HuH-7 (cell line): ENCODE measurements around the gene PTGDR.

Experiments
- DNase-seq: peaks from one replicate; pipeline ENCODE4 v3.0.0; 2011; ENCODE audit warnings: low spot score

Gene PTGDR

DNA sequence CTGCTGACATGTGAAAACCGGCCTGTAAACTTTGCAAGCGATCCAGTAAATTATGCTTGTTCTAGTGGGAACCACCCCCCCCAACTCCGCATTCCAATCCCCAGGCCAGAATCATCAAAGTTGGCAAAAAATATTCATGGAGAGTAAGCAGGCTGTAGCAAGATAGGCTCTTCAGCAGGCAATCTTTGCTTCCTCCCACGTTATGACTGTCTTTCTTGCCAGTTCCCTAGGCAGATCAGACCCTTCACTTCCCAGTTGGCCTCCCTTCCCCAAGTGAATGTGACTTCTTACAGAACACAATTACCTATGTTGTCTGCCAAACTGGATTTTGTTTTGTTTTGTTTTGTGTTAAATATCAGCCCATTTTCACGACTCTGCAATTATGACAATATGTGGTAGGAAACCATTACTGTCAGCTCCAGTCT is 45.4 kb downstream of the PTGDR start:
- DNase-seq = no peak

DNA sequence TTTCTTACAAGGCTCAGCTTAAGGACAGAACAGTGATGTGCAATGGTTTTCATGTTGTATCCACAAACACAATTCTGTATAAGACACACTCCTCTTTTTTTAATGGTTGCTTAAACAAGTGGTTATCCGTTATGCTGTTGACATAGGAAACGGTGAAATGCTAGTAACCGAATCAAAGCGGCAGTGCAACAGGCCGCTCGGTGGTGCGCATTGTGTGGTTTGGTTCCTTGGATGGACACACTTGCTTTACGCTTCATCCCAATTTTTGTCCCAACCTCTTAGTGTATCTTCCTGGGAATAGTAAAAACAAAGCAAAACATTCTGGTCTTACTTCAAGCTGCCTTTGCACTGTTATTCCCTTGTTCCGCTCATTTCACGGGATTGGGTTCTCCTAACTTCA is 46.0 kb downstream of the PTGDR start:
- no peak for DNase-seq

DNA sequence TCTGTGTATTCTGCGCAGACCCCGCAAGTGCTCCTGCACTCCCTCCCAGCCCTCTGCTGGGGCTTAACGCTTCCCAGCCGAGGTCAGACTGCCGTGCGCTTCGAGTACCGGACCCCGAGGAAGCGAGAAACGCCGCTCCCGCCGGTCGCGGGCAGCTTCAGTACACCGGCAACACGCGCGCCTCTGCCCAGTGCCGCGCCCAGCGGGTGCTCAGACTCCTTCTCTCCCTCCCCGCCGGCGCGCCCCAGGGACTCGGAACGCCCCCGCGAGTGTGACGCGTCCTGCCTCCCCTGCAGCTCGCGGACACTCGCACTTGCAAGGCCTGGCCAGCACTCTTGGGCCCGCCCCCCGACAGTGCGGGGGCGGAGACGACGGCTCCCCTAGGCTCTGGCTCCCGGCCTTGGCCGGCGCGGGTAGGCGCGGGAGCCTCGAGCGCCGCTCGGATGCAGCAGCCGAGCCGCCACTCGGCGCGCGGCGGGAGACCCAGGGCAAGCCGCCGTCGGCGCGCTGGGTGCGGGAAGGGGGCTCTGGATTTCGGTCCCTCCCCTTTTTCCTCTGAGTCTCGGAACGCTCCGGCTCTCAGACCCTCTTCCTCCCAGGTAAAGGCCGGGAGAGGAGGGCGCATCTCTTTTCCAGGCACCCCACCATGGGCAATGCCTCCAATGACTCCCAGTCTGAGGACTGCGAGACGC is 46.6 kb downstream of the PTGDR start, which contains the start of gene PTGER2:
PTGER2 (plus strand) TSS at position 410 of the 692 bp plus-strand sequence; CDS start at position 647, 237 bp downstream.
- DNase-seq = peak; percentile 35

DNA sequence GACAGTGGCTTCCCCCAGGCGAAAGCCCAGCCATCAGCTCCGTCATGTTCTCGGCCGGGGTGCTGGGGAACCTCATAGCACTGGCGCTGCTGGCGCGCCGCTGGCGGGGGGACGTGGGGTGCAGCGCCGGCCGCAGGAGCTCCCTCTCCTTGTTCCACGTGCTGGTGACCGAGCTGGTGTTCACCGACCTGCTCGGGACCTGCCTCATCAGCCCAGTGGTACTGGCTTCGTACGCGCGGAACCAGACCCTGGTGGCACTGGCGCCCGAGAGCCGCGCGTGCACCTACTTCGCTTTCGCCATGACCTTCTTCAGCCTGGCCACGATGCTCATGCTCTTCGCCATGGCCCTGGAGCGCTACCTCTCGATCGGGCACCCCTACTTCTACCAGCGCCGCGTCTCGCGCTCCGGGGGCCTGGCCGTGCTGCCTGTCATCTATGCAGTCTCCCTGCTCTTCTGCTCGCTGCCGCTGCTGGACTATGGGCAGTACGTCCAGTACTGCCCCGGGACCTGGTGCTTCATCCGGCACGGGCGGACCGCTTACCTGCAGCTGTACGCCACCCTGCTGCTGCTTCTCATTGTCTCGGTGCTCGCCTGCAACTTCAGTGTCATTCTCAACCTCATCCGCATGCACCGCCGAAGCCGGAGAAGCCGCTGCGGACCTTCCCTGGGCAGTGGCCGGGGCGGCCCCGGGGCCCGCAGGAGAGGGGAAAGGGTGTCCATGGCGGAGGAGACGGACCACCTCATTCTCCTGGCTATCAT is 47.3 kb downstream of the PTGDR start:
- no peak for DNase-seq

DNA sequence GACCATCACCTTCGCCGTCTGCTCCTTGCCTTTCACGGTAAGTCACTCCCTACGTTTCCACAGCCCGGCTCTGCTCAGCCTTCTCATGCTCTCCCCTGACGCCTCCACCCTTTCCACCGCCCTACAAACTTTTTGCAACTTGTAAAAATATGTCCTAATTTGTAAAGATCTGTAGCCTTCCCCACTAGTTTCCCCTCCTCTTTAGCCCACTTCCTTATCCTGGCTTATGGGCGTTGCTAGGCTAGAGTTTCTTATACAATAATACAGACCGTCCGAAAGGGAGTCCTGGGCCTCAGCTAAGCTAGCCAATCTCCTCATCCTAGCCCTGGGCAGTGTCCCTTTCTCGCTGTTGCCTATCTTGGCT is 47.8 kb downstream of the PTGDR start:
- DNase-seq = no peak

DNA sequence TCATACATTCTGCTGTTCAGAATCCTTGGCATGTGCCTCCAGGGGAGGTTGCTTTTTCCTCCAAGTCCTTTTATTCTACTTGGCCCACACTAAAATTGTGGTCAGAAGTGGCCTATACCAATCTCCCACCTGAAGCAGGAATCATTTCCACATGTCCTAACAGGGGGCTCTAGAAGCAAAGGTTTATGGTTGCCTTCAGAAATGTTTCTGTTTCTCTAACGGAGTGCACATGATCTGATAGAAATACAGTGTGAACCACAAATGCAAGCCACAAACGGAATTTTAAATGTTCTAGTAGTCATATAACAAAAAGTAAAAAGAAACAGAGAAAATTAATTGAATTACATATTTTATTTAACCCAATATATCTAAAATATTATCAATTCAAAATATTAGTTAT is 50.6 kb downstream of the PTGDR start:
- DNase-seq = no peak

DNA sequence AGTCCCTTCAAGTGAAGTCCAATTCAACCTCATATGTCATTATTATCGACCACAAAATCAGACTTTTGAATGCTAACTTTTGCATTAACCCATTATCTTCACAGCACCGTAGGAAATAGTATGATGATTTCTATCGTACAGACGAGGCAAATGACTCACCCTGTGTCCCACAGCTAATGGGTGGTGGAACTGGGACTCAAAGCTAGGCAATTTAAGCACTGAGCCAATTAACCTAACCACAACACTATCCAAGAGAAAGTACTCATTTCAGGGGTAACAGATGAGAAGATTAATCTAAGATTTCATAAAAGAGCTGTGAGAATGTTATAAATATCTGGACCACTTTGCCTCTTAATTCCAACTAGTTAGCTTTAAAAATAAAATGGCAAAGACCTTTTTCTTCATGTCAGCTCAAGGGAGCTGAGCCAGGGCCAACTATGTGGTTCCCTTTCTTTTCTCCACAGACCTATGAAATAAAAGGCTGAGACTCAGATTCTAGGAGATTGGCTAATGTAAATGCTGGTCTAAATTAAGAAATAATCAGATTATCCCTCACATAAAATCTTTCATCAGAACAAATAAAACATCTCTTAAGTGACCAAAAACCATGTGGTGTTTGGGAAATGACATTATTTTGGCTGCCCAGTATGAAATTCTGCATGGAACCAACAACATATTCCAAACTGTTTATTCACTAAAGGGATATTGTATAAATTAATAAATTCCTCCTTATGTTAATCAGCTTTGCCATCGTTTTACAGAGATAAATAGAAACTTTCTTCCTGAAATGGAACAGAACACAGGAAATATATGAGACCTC is 51.5 kb downstream of the PTGDR start:
- DNase-seq = no peak

DNA sequence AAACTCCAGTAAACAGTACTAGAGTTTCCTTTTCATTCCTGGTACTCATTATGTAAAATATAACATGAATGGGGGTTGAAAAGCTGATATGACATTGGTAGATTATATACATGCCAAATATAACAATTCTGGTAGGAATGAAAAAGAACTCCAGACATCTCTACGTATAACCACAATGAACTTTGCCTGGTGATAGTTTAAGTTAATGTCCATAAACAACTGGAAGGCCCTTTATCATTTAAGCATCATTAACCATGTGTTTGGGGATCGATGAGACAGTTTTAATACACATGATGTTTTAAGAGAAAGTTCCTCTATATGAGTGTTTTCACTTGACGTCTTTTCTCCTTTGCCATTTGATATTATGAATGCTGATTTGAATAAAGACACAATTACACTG is 52.4 kb downstream of the PTGDR start:
- DNase-seq = no peak

DNA sequence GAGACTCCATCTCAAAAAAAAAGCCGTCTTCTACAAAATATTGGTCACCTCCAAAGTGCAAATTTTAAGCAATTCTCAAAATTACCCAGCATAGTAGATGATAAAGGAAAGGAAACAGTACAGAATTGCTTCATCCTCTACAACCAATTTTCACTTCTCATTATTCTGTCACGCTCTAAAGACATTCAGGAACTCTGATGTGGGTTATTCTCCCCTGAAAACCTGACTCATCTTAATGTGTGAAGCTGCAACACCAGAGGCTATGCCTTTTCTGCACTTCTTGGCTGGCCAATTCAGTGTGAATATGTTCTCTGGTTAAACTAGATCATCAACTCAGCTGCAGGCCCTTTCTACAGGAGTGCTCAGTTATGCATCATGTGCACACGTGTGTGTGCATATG is 57.6 kb downstream of the PTGDR start:
- no peak for DNase-seq

DNA sequence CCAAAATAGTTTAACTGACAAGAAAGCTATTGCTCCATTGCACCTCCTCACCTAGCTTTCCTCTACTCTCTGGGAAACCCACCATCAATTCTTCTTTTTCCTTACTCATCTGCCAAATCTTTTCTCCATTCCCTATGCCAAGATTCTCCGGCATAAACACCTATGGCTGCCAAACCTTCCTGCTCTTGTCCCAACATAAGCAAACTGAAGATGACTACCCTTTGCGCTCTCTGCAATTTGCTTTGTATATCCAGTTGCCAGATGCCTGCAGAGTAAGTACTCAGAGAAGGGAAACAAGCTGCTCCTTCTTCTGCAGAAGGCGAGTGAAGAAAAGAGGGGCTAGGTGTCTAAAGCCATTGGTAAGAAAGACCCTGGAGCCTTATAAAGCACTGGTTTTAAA is 58.1 kb downstream of the PTGDR start:
- DNase-seq = no peak
